C4-2B (cell line): Measurements from ENCODE around the gene COL15A1.

ENCODE experiments used
- CTCF ChIP-seq: fragments of 450-650 bp; conservative IDR thresholded peaks from 2 replicates; pipeline ENCODE4 v1.5.1; 2017; ENCODE audit warnings: mild to moderate bottlenecking
- ZFX ChIP-seq: fragments of 450-650 bp; IDR thresholded peaks from 2 replicates; pipeline ENCODE4 v1.6.1; 2017

GRCh38 chr9:99083051-99083450 is 139.3 kb downstream of the COL15A1 start:
- no peak for TF ChIP-seq CTCF
- TF ChIP-seq ZFX: no peak
